K562 (cell line): ENCODE measurements around the gene CHRNB4. TPM values are rescaled to one million over a fixed set of nuclear protein-coding genes. Genes with fewer than 3 reads are reported as not detected.

Experiments
- ATAC-seq: fragments of 200-7000 bp; cut with Tn5 transposase; 3 replicates; pipeline ENCODE4 v1.9.1; 2020; ENCODE audit warnings: moderate library complexity
- BruUV-seq: library from RNA; stranded (reverse); fragments of 400-500 nt; replicated peaks from 2 replicates; lab custom pipeline; 2021; lab: Mats Ljungman, UMichigan
- CTCF ChIA-PET: fragments of 300-600 bp; formaldehyde crosslinking; extraction: SDS; loops from one replicate; lab custom pipeline; 2021; ENCODE audit warnings: low intra/inter-chr PET ratio; lab: Yijun Ruan, JAX
- POLR2A ChIA-PET: fragments of 300-600, 350-650 bp; sonication (Branson Sonifier 250); formaldehyde crosslinking; extraction: SDS; loops from one replicate; lab custom pipeline; 2021; ENCODE audit warnings: antibody characterized with exemption, inconsistent platforms; lab: Yijun Ruan, JAX
- DNase-seq, 4 experiments: peaks; one replicate each; pipeline versions ENCODE4 v3.0.0 to v3.0.0-alpha.2; 2011 to 2018; ENCODE audit warnings: low spot score in 3 of 4, mixed read lengths in 3 of 4; ENCODE audit errors: extremely low read depth in 1 of 4
- FAIRE-seq: peaks from 2 replicates; lab custom pipeline; 2011; peaks lifted over from hg19 to GRCh38; lab: Jason Lieb, UNC
- H2AFZ ChIP-seq: 2 replicates; pipeline ENCODE4 v1.6.0; 2011; ENCODE audit warnings: low read depth, low read length, control low read depth, inconsistent platforms
- H3K27ac ChIP-seq: fragments of 200-600 bp; 3 replicates; pipeline ENCODE4 v1.8.0; 2011; ENCODE audit warnings: low read depth, mild to moderate bottlenecking, control low read depth, inconsistent platforms, low read length, moderate library complexity, mixed read lengths; ENCODE audit errors: extremely low read depth
- H3K27me3 ChIP-seq, 2 experiments: fragments of 300-600 bp in 1 of 2; 2 replicates in 1 of 2; 3 replicates in 1 of 2; pipeline versions ENCODE4 v1.6.0 to v1.8.0; 2011; ENCODE audit warnings: inconsistent platforms in 2 of 2, low read length in 2 of 2, mild to moderate bottlenecking in 1 of 2, mixed read lengths in 1 of 2, moderate library complexity in 1 of 2; ENCODE audit not compliant: control insufficient read depth in 2 of 2, insufficient read depth in 2 of 2
- H3K36me3 ChIP-seq: fragments of 300-600 bp; 3 replicates; pipeline ENCODE4 v1.8.0; 2011; ENCODE audit warnings: mild to moderate bottlenecking, low read length, inconsistent platforms; ENCODE audit not compliant: control insufficient read depth, insufficient read depth
- H3K4me1 ChIP-seq, 2 experiments: fragments of 200-600 bp in 1 of 2; replicated peaks in 1 of 2; 2 replicates in 1 of 2; 3 replicates in 1 of 2; pipeline versions ENCODE4 v1.5.1 to v1.8.0; 2011; ENCODE audit warnings: inconsistent platforms in 2 of 2, low read length in 2 of 2, mild to moderate bottlenecking in 1 of 2, mixed read lengths in 1 of 2, moderate library complexity in 1 of 2; ENCODE audit not compliant: control insufficient read depth in 2 of 2, insufficient read depth in 2 of 2
- H3K4me2 ChIP-seq: 2 replicates; pipeline ENCODE4 v1.6.1; 2011; ENCODE audit warnings: low read length, control low read depth, inconsistent platforms, mixed read lengths; ENCODE audit not compliant: insufficient read depth
- H3K4me3 ChIP-seq: fragments of 200-600 bp; sonication (generic), shearing (Covaris generic); 2 replicates; pipeline ENCODE4 v1.5.1; 2016; ENCODE audit warnings: control low read depth, inconsistent platforms
- H3K79me2 ChIP-seq: fragments of 200-600 bp; 3 replicates; pipeline ENCODE4 v1.8.0; 2011; ENCODE audit warnings: low read length, inconsistent platforms; ENCODE audit not compliant: control insufficient read depth, insufficient read depth
- H3K9ac ChIP-seq, 2 experiments: 2 replicates each; pipeline versions ENCODE4 v1.6.0 to v1.6.1; 2011; ENCODE audit warnings: low read depth in 2 of 2, low read length in 2 of 2, control low read depth in 1 of 2, inconsistent platforms in 1 of 2, mild to moderate bottlenecking in 1 of 2, mixed read lengths in 1 of 2; ENCODE audit not compliant: insufficient read depth in 1 of 2
- H3K9me1 ChIP-seq: one replicate; pipeline ENCODE4 v1.6.0; 2011; ENCODE audit warnings: inconsistent platforms, mild to moderate bottlenecking, low read length, moderate library complexity; ENCODE audit not compliant: control insufficient read depth, insufficient read depth
- H3K9me3 ChIP-seq: replicated peaks from 2 replicates; pipeline ENCODE4 v1.5.1; 2011; ENCODE audit warnings: low read depth, low read length, inconsistent platforms; ENCODE audit not compliant: control insufficient read depth, insufficient read depth
- H4K20me1 ChIP-seq: replicated peaks from 2 replicates; pipeline ENCODE4 v1.6.1; 2011; ENCODE audit warnings: low read length, inconsistent platforms, mixed read lengths; ENCODE audit not compliant: control insufficient read depth, insufficient read depth
- CBX3 ChIP-seq, 2 experiments: IDR thresholded peaks; 1 replicate in 1 of 2; 2 replicates in 1 of 2; pipeline ENCODE4 v1.6.1; 2012; ENCODE audit warnings: inconsistent platforms in 2 of 2, low read length in 2 of 2, borderline replicate concordance in 1 of 2, control low read depth in 1 of 2
- CREB1 ChIP-seq, 2 experiments: sonication (generic) in 1 of 2; formaldehyde crosslinking in 1 of 2; IDR thresholded peaks; 2 replicates each; pipeline versions ENCODE4 v1.6.1 to v1.8.0; 2012 to 2022; ENCODE audit warnings: inconsistent platforms in 1 of 2, mild to moderate bottlenecking in 1 of 2, missing genetic modification reagents in 1 of 2, moderate library complexity in 1 of 2
- DDX20 ChIP-seq: fragments of 450-650 bp; IDR thresholded peaks from 2 replicates; pipeline ENCODE4 v1.6.1; 2016; ENCODE audit warnings: missing genetic modification characterization, low read depth, mild to moderate bottlenecking, missing compliant biosample characterization, moderate library complexity
- EP300 ChIP-seq: IDR thresholded peaks from 2 replicates; pipeline ENCODE4 v1.6.1; 2012; ENCODE audit warnings: low read length, improper control_type of control experiment
- ETV1 ChIP-seq: fragments of 450-650 bp; conservative IDR thresholded peaks from 2 replicates; pipeline ENCODE4 v1.6.1; 2016; ENCODE audit warnings: missing genetic modification characterization, control low read depth, low read depth, missing compliant biosample characterization
- MCM3 ChIP-seq: fragments of 450-650 bp; IDR thresholded peaks from 2 replicates; pipeline ENCODE4 v1.6.1; 2016
- MTF1 ChIP-seq: fragments of 250-450 bp; sonication (Bioruptor Pico); IDR thresholded peaks from 2 replicates; pipeline ENCODE4 v1.9.0; 2021; ENCODE audit warnings: moderate library complexity, mild to moderate bottlenecking, inconsistent platforms, borderline replicate concordance
- PRMT5 ChIP-seq: sonication (generic); formaldehyde crosslinking; IDR thresholded peaks from 2 replicates; pipeline ENCODE4 v1.5.0; 2020; ENCODE audit warnings: missing genetic modification reagents
- PTTG1 ChIP-seq: fragments of 450-650 bp; IDR thresholded peaks from 2 replicates; pipeline ENCODE4 v1.6.1; 2016; ENCODE audit warnings: low read depth, mild to moderate bottlenecking, missing genetic modification characterization, missing compliant biosample characterization
- RCOR1 ChIP-seq, 2 experiments: IDR thresholded peaks; 2 replicates each; pipeline ENCODE4 v1.6.1; 2012; ENCODE audit warnings: low read depth in 2 of 2, low read length in 2 of 2, borderline replicate concordance in 1 of 2, improper control_type of control experiment in 1 of 2
- RNF2 ChIP-seq: sonication (generic); IDR thresholded peaks from 2 replicates; pipeline ENCODE4 v1.6.1; 2016
- SAP30 ChIP-seq: fragments of 200-600 bp; sonication (generic); IDR thresholded peaks from 2 replicates; pipeline ENCODE4 v1.6.1; 2012; ENCODE audit warnings: borderline replicate concordance, low read depth, mild to moderate bottlenecking, moderate library complexity, low read length, control low read depth, inconsistent platforms; ENCODE audit not compliant: insufficient read depth, poor library complexity, severe bottlenecking
- SMAD4 ChIP-seq: fragments of 250-450 bp; sonication (Bioruptor Pico); conservative IDR thresholded peaks from 2 replicates; pipeline ENCODE4 v1.8.0; 2021; ENCODE audit warnings: inconsistent platforms, mild to moderate bottlenecking, moderate library complexity
- TFAM ChIP-seq: fragments of 250-450 bp; sonication (Bioruptor Pico); conservative IDR thresholded peaks from 2 replicates; pipeline ENCODE4 v1.5.0; 2021; ENCODE audit warnings: mild to moderate bottlenecking, moderate library complexity
- WHSC1 ChIP-seq: IDR thresholded peaks from one replicate; pipeline ENCODE4 v1.6.1; 2012; ENCODE audit warnings: low read length, control low read depth, inconsistent platforms
- ZNF785 ChIP-seq: fragments of 250-450 bp; sonication (Bioruptor Pico); IDR thresholded peaks from 2 replicates; pipeline ENCODE4 v1.4.0; 2020; ENCODE audit warnings: mild to moderate bottlenecking
- WGBS: fragments of 100-300 bp; shearing (Covaris generic); methylation state at CpG from one replicate; pipeline ENCODE4 v1.1.6; 2016; ENCODE audit warnings: low coverage, mixed read lengths; ENCODE audit not compliant: insufficient coverage; ENCODE audit errors: missing lambda C conversion rate; 5-methylcytosine and 5-hydroxymethylcytosine counted together
- in situ Hi-C: fragments of 300-500 bp; cut with MboI; formaldehyde crosslinking; loops from 4 replicates; pipeline ENCODE4 v1.15.0; 2018; ENCODE audit warnings: inconsistent platforms, mixed read lengths
- intact Hi-C: fragments of 100-400 bp; cut with micrococcal nuclease; formaldehyde crosslinking; loops from 2 replicates; pipeline ENCODE4 v1.14.2; 2022
- polyA plus RNA-seq, 8 experiments: library from polyadenylated mRNA; depleted of rRNA in 4 of 8; stranded (reverse) in 5 of 8; unstranded in 3 of 8; fragments of >200 nt; fragmentation: Nextera tagmentation in 2 of 8; fragmentation: Illumina TruSeq in 1 of 8; extraction: Ambion mirVana in 2 of 8; extraction: Trizol in 1 of 8; gene quantifications; 2 replicates each; pipeline versions ENCODE4 v1.2.1 to v1.2.3, GENCODE V29; 2011 to 2014; ENCODE audit warnings: inconsistent platforms in 1 of 8, missing spikeins in 1 of 8
- total RNA-seq, 7 experiments: library from RNA; depleted of rRNA in 6 of 7; stranded (reverse); fragments of >200 nt in 6 of 7; fragmentation: Illumina TruSeq in 2 of 7; extraction: Trizol in 2 of 7; gene quantifications; 2 replicates each; pipeline versions ENCODE4 v1.2.1 to v1.2.3, GENCODE V29; 2011 to 2021; ENCODE audit warnings: low replicate concordance in 1 of 7
- TF ChIP-seq, protein P1 (sequence below): fragments of 250-450 bp; sonication (Bioruptor Pico); IDR thresholded peaks from 2 replicates; pipeline ENCODE4 v1.4.0; 2020
- TF ChIP-seq, protein P2 (sequence below), 2 experiments: fragments of 250-450 bp in 1 of 2; fragments of 450-650 bp in 1 of 2; sonication (Bioruptor Pico) in 1 of 2; IDR thresholded peaks; 2 replicates each; pipeline versions ENCODE4 v1.6.1 to v1.8.0; 2016 to 2021; ENCODE audit warnings: mild to moderate bottlenecking in 2 of 2, moderate library complexity in 2 of 2, missing compliant biosample characterization in 1 of 2, missing genetic modification characterization in 1 of 2

Gene CHRNB4
- total and polyA plus RNA-seq, 9 of the 15 experiments (the other 6 are each of a cell fraction or from before 2014, with no cell fraction given): 0.08 to 0.18 TPM; not detected in 7

DNA sequence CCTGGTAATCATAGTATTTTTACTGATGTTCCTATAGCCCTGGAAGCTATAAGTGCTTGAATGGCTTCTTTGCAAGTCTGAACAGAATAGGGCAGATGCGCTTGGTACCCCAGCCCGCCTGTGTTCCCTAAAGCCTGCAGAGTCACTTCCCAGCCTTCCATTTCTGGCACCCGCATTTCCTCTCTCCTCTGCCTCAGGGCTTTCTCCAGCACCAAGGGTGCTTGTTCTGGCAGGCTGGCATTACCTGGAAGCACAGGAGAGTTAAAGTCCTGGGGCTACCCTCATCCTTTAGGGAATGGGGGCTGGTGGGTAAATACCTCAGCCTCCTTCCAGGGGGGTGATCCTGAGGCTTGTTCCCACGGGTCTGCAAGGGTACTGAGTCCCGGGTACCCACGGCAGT is 12.8 kb downstream of the CHRNB4 start:
- no peak overlapping the region for H3K4me2 ChIP-seq
- peaks cover 41 to 66% of the 10 kb centered on the region in 2 experiments for H3K27me3 ChIP-seq
- intact Hi-C loops (no loop called here), in situ Hi-C loops (no loop called here)
- no peaks in the 10 kb centered on the region for H3K9me1 ChIP-seq
- no peaks in the 10 kb centered on the region for H3K9me3 ChIP-seq
- FAIRE-seq (no peak), ATAC-seq (no peak), DNase-seq (no peak)
- H3K36me3 ChIP-seq: no peaks in the 10 kb centered on the region
- H2AFZ ChIP-seq: no peak overlapping the region
- CTCF ChIA-PET: interaction anchor here (0.6 kb wide), 1 partner anchor 1692 kb away, joined by 3 read pairs; no protein-coding TSS in a partner anchor
- no peak overlapping the region for H3K27ac ChIP-seq
- no peaks in the 10 kb centered on the region for H3K4me1 ChIP-seq
- H3K9ac ChIP-seq: no peak overlapping the region
- peaks cover 5% of the 10 kb centered on the region; the same call in 1 of the 2 replicates for H4K20me1 ChIP-seq
- no peaks in the 10 kb centered on the region for H3K79me2 ChIP-seq
- POLR2A ChIA-PET: no interaction called here
- H3K4me3 ChIP-seq: no peak overlapping the region
- 0% methylated on average over 6 of the region's 6 CpGs for WGBS
- no TSS peak for BruUV-seq
- TF ChIP-seq DDX20 (no peak), RCOR1 (IDR thresholded peaks at IDR 0.05; ENCODE audit: borderline replicate concordance in 1 of 2, low read depth in 2 of 2, low read length in 2 of 2) (no peak), ZNF785 (CRISPR knock-in tag) (no peak), TFAM (CRISPR knock-in tag) (no peak), MCM3 (no peak), ETV1 (tag) (no peak), CREB1 (IDR thresholded peaks at IDR 0.05) (no peak), CREB1 (CRISPR knock-in tag; IDR thresholded peaks at IDR 0.05) (no peak), MTF1 (CRISPR knock-in tag) (no peak), SAP30 (no peak), SMAD4 (CRISPR knock-in tag) (no peak), RNF2 (no peak), CBX3 (IDR thresholded peaks at IDR 0.05; ENCODE audit: borderline replicate concordance in 1 of 2, low read length in 2 of 2) (no peak), WHSC1 (no peak), EP300 (no peak), PTTG1 (tag) (no peak), PRMT5 (CRISPR knock-in tag) (no peak)
- TF ChIP-seq, protein P1, sequence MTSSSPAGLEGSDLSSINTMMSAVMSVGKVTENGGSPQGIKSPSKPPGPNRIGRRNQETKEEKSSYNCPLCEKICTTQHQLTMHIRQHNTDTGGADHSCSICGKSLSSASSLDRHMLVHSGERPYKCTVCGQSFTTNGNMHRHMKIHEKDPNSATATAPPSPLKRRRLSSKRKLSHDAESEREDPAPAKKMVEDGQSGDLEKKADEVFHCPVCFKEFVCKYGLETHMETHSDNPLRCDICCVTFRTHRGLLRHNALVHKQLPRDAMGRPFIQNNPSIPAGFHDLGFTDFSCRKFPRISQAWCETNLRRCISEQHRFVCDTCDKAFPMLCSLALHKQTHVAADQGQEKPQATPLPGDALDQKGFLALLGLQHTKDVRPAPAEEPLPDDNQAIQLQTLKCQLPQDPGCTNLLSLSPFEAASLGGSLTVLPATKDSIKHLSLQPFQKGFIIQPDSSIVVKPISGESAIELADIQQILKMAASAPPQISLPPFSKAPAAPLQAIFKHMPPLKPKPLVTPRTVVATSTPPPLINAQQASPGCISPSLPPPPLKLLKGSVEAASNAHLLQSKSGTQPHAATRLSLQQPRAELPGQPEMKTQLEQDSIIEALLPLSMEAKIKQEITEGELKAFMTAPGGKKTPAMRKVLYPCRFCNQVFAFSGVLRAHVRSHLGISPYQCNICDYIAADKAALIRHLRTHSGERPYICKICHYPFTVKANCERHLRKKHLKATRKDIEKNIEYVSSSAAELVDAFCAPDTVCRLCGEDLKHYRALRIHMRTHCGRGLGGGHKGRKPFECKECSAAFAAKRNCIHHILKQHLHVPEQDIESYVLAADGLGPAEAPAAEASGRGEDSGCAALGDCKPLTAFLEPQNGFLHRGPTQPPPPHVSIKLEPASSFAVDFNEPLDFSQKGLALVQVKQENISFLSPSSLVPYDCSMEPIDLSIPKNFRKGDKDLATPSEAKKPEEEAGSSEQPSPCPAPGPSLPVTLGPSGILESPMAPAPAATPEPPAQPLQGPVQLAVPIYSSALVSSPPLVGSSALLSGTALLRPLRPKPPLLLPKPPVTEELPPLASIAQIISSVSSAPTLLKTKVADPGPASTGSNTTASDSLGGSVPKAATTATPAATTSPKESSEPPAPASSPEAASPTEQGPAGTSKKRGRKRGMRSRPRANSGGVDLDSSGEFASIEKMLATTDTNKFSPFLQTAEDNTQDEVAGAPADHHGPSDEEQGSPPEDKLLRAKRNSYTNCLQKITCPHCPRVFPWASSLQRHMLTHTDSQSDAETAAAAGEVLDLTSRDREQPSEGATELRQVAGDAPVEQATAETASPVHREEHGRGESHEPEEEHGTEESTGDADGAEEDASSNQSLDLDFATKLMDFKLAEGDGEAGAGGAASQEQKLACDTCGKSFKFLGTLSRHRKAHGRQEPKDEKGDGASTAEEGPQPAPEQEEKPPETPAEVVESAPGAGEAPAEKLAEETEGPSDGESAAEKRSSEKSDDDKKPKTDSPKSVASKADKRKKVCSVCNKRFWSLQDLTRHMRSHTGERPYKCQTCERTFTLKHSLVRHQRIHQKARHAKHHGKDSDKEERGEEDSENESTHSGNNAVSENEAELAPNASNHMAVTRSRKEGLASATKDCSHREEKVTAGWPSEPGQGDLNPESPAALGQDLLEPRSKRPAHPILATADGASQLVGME (CRISPR knock-in tag): no peak
- TF ChIP-seq, protein P2, sequence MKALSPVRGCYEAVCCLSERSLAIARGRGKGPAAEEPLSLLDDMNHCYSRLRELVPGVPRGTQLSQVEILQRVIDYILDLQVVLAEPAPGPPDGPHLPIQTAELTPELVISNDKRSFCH (CRISPR knock-in tag; IDR thresholded peaks at IDR 0.05): no peak
- TF ChIP-seq, protein P2 (tag; IDR thresholded peaks at IDR 0.05): no peak
